ENCODE measurements around the gene ARVCF.

The ARVCF gene, protein sequence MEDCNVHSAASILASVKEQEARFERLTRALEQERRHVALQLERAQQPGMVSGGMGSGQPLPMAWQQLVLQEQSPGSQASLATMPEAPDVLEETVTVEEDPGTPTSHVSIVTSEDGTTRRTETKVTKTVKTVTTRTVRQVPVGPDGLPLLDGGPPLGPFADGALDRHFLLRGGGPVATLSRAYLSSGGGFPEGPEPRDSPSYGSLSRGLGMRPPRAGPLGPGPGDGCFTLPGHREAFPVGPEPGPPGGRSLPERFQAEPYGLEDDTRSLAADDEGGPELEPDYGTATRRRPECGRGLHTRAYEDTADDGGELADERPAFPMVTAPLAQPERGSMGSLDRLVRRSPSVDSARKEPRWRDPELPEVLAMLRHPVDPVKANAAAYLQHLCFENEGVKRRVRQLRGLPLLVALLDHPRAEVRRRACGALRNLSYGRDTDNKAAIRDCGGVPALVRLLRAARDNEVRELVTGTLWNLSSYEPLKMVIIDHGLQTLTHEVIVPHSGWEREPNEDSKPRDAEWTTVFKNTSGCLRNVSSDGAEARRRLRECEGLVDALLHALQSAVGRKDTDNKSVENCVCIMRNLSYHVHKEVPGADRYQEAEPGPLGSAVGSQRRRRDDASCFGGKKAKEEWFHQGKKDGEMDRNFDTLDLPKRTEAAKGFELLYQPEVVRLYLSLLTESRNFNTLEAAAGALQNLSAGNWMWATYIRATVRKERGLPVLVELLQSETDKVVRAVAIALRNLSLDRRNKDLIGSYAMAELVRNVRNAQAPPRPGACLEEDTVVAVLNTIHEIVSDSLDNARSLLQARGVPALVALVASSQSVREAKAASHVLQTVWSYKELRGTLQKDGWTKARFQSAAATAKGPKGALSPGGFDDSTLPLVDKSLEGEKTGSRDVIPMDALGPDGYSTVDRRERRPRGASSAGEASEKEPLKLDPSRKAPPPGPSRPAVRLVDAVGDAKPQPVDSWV

DNA sequence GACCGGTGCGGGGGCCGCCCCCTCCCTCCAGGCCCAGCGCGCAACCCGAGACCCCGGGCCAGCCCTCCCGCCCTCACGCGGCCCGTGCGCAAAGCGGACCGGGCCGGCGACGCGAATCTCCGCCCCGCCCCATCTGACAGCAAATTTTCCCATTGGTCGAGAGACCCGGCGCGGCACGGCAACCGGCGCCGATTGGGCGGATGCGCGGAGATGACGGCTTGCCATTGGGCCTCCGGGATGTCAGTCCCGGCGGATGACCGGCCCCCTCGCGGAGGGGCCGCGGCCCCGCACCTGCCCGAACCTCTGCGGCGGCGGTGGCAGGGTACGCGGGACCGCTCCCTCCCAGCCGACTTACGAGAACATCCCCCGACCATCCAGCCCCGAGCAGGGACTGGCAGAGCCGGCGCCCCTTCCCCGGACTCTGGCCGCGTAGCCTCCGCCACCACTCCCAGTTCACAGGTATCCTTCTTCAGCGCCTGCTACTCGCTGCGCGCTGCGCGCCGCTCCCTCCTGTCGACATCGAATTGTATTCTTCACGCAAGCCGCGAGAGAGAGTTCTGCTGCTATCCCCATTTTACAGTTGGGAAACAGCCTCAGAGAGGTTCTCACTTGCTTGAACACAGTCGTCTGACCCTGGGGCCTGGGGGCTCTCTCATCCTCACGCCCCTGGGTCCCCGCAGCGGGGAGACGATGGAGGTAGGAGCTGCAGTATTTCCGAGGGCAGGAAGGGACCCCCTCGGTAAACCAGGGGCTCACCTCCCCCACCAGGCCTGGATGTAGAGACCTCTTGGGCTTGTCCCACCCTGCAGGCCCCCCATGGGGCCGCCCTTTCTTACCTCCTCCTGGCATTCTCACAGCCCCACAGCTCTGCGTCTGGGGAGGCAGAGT lies at the start of gene ARVCF:
Gene ARVCF, minus strand, starts transcription at position 90 of the 888 bp plus-strand sequence. CDS start 26,029 bp downstream, outside the sequence.
- DNase-seq (ENCODE audit: low read depth): peak; percentile 86

DNA sequence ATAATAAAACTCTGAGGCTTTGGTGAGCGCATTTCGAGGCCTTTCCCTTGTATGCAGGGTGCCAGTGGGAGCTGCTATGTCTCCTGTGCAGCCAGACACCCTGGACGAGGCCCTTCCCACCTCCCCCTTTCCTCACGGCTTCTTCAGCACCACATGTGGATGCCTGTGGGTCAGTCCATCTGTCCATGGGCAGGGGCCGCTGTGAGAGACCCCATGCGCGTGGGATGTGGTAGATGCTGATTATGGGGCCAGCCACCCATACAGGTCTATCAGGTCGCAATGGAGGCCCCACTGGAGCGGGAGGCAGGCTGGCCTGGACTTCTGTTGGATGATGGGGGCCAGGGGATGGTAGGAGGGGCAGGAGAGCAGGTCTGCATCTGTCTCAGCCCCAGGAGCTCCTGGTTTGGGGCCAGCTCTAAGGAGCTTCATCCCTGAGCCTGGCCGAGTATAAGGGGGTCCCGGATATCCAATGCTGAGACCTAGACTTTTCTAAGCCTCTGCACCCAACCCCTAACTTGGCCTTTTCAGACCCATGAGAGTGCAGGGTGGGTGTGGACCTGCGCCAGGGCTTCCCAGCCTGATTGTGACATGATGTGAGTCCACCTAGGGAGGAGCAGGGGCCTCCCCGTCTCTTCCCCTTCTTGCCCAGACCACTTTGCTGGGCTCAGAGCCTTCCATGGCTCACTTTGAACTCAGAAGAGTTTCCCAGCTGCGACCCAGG lies 49.4 kb upstream of the ARVCF start:
- no peak for DNase-seq (ENCODE audit: low read depth)

GRCh38 chr22:20064545-20065262 lies 48.1 kb upstream of the ARVCF start:
- no peak for DNase-seq (ENCODE audit: low read depth)

GRCh38 chr22:20064140-20064480 lies 47.5 kb upstream of the ARVCF start:
- DNase-seq (ENCODE audit: low read depth): no peak

DNA sequence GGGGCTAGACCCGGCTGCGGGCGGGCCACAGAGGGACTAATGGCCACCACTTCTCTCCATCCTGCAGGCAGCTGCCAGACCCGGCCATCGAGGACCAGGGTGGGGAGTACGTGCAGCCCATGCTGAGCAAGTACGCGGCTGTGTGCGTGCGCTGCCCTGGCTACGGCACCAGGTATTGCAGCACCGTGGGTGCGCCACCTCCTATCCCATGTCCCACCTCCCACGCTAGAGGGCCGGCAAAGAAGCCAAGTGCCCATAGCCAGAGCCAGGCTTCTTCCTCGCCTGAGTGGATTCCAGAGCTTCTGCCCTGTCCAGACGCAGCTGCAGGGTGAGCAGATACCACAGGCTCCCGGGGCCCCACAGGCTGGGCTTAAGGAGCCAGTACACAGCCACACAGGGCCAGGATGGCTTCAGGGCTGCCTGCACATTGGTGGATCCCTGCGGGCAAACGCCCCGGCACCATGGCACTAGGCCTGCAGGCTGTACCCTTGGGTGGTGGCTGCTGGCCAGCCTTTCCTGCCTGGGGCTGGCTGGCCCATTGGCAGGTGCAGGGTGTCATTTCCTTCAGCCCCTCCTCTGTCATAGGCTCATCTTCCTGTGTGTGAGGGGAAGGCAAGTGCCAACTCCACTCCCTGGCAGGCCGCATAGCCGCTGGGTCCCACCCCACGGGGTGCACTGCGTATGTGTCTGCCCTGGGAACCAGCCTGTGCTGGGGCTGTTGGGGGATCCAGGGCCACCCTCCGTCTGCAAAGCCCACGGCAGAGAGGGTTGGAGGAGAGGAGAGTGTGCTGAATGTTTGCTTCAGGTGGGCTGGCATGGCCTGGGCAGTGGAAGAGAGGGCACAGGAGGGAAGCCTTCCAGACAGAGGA lies 46.9 kb upstream of the ARVCF start:
- no peak for DNase-seq (ENCODE audit: low read depth)

DNA sequence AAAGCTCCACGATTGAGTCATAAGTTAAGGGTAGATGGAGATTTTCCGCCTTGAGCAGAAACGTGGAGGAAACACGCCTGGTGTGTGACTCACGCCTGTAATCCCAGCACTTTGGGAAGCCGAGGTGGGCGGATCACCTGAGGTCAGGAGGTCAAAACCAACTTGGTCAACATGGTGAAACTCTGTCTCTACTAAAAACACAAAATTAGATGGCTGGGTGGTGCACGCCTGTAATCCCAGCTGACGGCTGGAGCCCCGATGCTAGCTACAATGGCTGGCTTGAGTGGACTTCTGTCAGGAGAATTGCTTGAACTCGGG lies 46.1 kb upstream of the ARVCF start:
- no peak for DNase-seq (ENCODE audit: low read depth)

DNA sequence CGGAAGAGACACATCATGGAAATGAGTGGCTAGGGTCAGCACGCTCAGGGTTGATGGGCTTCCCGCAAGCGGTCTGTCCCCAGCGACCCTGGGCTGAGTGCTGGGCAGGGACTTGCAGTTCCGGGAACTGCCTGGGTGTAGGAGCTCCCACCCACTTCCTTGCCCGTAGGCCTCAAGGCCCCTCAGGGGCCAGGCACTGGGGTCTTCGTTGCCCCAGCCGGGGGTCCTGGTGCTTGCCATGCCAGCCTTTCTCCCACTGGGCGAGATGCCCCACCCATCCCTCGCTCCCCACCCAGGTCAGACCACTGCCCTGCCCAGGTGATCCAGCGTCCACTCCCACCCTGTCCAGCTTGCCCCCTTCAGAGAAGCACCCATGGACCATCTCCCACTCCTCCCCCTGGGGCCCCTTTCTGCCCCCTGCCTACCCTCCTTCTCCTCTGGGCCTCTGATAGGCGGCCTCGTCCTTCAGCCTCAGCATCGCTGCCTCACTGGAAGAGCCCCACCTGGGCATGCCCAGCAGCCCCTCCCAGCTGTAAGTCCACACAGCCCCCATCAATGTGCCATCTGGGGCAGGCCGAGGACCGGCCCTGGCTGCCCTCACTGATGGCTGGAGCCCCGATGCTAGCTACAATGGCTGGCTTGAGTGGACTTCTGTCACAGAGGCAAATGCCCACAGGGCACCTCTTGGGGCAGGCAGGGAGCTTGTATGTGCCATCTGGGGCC lies 45.6 kb upstream of the ARVCF start:
- DNase-seq (ENCODE audit: low read depth): no peak

DNA sequence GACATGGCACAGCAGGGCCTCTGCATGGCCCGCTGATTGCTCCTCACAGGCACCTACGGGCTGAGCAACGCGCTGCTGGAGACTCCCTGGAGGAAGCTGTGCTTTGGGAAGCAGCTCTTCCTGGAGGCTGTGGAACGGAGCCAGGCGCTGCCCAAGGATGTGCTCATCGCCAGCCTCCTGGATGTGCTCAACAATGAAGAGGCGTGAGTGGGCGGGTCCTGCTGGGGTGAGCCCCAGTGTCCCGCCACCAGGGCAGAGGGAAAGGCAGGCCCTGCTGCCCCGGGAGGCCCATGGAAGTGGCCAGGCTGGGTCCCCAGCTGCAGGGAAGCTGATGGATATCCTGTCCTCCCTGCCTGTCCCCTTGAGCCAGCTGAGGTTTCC lies 44.8 kb upstream of the ARVCF start:
- DNase-seq (ENCODE audit: low read depth): no peak

DNA sequence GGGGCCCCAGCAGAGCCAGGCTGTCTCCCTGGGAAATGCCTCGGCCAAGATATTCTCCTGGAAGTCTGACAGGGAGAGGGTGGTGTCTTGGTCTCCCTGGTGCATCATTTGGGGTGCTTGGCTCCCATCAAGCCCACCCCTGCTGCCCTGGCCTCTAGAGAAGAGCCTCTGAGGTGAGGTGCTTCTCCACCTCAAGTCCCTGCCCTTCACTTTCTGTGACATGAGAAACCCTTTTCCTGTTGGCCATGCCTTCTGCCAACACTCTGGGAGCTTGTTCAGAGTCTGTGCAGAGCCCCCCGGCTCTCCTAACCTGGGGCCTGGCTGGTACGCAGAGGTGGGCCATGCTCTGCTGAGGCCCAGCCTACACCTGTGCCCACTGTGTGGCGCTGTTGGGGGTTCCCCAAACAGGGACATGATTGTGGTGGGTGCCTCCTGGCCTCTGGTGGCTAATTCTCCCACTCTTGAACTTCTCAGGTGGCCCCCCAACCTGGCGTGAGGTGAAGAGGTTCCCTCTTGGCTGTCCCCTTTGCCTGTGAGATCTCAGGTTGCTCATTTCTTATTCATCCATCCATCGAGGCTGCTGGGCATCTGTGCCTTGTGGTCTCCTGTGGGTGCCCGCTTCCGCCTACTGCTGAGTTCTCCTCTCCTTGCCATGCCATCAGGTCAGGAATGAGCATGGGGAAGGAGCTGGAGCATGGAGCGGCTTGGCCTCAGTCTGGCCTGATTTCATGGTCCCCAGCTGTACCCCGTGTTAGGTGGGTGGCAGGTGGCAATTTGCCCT lies 44.3 kb upstream of the ARVCF start:
- no peak for DNase-seq (ENCODE audit: low read depth)

DNA sequence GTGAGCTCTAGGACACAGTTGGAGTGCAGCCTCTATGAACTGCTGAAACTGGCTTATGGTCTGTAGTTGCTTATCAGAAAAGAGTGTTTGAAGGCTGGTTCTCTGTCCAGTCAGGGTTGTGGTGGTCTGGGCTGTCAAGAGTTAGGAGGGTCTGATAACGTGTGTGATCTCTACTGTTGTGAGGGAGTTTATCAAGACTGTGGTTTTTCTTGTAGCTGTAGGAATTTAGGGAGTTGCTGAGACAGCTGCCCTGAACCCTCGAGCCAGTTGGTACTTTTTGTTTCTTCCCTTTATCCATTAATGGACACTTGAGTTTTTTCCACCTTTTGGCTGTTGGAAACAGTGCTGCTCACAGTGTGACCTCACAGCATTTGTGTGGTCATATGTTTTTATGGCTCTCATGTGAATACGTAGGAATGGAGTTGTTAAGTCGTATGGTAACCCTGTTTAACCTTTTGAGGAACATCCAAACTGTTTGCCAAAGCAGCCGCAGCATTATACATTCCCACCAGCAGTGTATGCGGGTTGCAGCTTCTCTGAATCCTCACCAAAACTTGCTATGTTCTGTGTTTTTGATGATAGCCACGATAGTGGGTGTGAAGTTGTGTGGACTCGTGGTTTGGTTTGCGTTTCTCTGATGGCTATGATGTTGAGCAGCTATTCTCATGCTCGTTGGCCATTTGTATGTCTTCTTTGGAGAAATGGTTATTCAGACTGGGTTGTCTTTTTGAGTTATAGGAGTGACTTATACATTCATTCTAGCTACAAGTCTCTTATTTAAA lies 42.6 kb upstream of the ARVCF start:
- no peak for DNase-seq (ENCODE audit: low read depth)

GRCh38 chr22:20057596-20058268 lies 41.1 kb upstream of the ARVCF start:
- DNase-seq (ENCODE audit: low read depth): no peak

DNA sequence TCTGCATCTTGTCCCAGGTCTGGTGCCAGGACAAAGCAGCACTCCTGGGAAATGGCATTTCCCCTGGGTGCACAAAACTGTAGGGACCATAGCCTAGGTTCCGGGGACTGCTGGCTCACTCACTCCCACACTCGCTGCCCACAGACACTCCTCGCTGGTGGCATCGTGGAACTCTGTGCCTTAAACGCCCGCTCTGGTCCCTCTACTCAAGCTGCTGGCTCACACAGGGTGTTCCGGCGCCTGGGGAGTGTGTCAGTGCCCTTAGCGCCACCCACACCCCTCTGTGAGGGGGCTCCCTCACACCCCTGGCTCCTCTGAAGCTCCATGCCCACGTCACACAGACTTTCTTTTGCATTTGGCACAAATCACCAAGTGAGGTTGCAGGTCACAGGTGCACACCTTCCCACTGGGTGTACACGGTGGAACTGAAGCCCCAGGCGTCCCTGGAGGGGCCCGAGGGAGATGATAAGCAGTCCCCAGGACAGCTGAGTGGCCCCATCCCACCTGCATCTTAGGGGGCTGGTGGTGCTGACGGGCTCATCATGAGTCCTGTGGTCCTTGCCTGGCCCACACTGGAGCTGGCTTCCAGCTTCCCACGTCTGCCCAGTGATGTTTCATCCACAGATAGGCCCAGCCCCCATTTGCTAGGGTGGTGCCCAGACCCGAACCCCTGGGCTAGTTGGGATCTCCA lies 40.2 kb upstream of the ARVCF start:
- no peak for DNase-seq (ENCODE audit: low read depth)

- DNase-seq (ENCODE audit: low read depth): no peak
Measured at GRCh38 chr22:20056161-20056560, 39.5 kb upstream of the ARVCF start.

DNA sequence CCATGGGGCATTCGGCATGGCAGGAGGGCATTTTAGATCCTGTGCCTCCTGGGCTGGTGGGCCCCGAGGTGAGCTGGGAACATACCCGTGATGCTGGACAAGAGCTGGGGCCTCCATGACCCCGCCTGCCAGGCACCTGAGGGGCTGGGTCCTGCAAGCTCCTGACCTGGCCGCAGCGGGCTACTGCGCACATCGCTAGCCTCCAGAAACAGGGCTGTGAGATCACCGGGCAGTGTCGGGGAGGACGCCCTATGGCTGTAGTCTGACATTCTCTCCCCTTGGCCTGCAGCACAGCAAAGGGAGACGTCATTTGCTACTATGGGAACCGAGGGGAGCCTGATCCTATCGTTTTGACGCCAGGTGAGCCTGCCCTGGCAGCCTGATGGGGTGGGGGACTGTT lies 39.0 kb upstream of the ARVCF start:
- DNase-seq (ENCODE audit: low read depth): no peak

- DNase-seq (ENCODE audit: low read depth): no peak
Measured at GRCh38 chr22:20055144-20055543, 38.5 kb upstream of the ARVCF start.

DNA sequence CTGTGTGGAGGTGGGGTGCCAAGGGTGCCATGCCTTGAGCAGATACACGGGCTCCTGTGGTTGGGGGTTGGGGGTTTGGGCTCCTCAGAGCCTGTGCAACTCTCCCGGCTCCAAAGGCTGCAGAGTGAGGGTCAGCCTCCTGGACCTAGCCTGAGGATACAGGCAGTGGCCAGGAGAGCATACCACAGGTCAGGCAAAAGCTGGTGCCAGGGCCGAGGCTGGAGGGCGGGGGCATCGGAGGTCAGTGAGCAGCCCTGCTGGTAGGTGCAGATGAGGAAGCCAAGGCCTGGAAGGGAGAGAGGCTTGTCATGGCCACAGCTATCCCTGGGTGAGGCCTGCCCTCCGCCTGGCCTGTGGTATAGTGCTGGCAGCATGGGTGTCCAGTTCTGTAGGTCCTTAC lies 37.9 kb upstream of the ARVCF start:
- DNase-seq (ENCODE audit: low read depth): no peak

GRCh38 chr22:20054034-20054427 lies 37.4 kb upstream of the ARVCF start:
- DNase-seq (ENCODE audit: low read depth): no peak

Measured in activated gamma-delta T cell treated with anti-CD3 and anti-CD28 coated beads, Interleukin-2, amount 50 U/mL, for 16 hours (primary cell).